Esophagus squamous epithelium (tissue), 5 donors: ENCODE measurements around the gene TIGD3. TPM values are rescaled to one million over a fixed set of nuclear protein-coding genes. Genes with fewer than 3 reads are reported as not detected.

Experiments
- DNase-seq: peaks from one replicate; lab custom pipeline; 2025; lab: John Stamatoyannopoulos, UW
- H3K27ac ChIP-seq, 4 donors: fragments of 200-600 bp; sonication (generic); one replicate each; pipeline ENCODE4 v1.5.1; 2016 to 2019; ENCODE audit warnings: mild to moderate bottlenecking in 1 of 4
- H3K27me3 ChIP-seq, 4 donors: fragments of 200-600 bp; sonication (generic); 1 replicate in 3 of 4; 2 replicates in 1 of 4; pipeline versions ENCODE4 v1.5.1 to v1.6.0; 2017 to 2021; ENCODE audit warnings: antibody characterized with exemption in 1 of 4
- H3K36me3 ChIP-seq, 3 donors: fragments of 200-600 bp; sonication (generic); one replicate each; pipeline ENCODE4 v1.5.1; 2016 to 2019
- H3K4me1 ChIP-seq, 3 donors: fragments of 200-600 bp; sonication (generic); one replicate each; pipeline ENCODE4 v1.5.1; 2017 to 2019
- H3K4me3 ChIP-seq, 4 donors: fragments of 200-600 bp; sonication (generic); 1 replicate in 3 of 4; 2 replicates in 1 of 4; pipeline ENCODE4 v1.5.1; 2016 to 2019; ENCODE audit warnings: mild to moderate bottlenecking in 2 of 4, moderate library complexity in 1 of 4
- H3K9me3 ChIP-seq, 3 donors: fragments of 200-600 bp; sonication (generic); one replicate each; pipeline ENCODE4 v1.5.1; 2016 to 2019
- CTCF ChIP-seq, 6 experiments: fragments of 450-650 bp in 4 of 6; fragments of 200-600 bp in 2 of 6; sonication (generic) in 2 of 6; IDR thresholded peaks; one replicate each; pipeline ENCODE4 v1.5.1; 2016 to 2019; ENCODE audit warnings: antibody characterized with exemption in 6 of 6, mild to moderate bottlenecking in 4 of 6, moderate library complexity in 4 of 6
- POLR2A ChIP-seq, 4 donors: fragments of 450-650 bp; IDR thresholded peaks; one replicate each; pipeline ENCODE4 v1.6.1; 2017; ENCODE audit warnings: antibody characterized with exemption in 4 of 4, mild to moderate bottlenecking in 4 of 4, moderate library complexity in 3 of 4
- WGBS, 2 donors: methylation state at CpG; one replicate each; pipeline ENCODE4 v1.1.5; 2018; 5-methylcytosine and 5-hydroxymethylcytosine counted together
- intact Hi-C: fragments of 100-400 bp; cut with DNase I; formaldehyde crosslinking; loops from one replicate; pipeline ENCODE4 v1.15.0; 2022
- total RNA-seq, 4 donors: library from RNA; depleted of rRNA; stranded (reverse); fragments of >200 nt; gene quantifications; one replicate each; pipeline ENCODE4 v1.1.0, GENCODE V29; 2016
- donor health status: DM: yes; HTN: yes; CAD: no.

The TIGD3 gene
- total RNA-seq, 4 donors from 2014 or later, result 0.13 to 1.3 (median 0.56) TPM

- Histone ChIP-seq H3K9me3 (no peaks in the 10 kb centered on the region), H3K27me3 (no peaks in the 10 kb centered on the region), H3K4me3 (no peak overlapping the region), H3K27ac (peak overlapping the region; percentile 95 to 99 (median 98)), H3K4me1 (peaks cover 20 to 70% (median 40%) of the 10 kb centered on the region in 3 donors), H3K36me3 (no peaks in the 10 kb centered on the region)
- no peak for TF ChIP-seq CTCF (IDR thresholded peaks at IDR 0.05)
- TF ChIP-seq POLR2A (IDR thresholded peaks at IDR 0.05), result no peak
- intact Hi-C loops, result loop anchor here (5.0 kb wide), 1 partner anchor 37 kb away; no protein-coding TSS in a partner anchor
- no peak for DNase-seq
- WGBS, 2 donors, result 74 to 75% methylated on average over 6 to 7 of the region's 13 CpGs
Measured at GRCh38 chr11:65379698-65380459, 25.3 kb downstream of the TIGD3 start.

- Histone ChIP-seq H3K4me3 (no peak overlapping the region), H3K36me3 (no peaks in the 10 kb centered on the region), H3K4me1 (peaks cover 25 to 71% (median 47%) of the 10 kb centered on the region in 3 donors), H3K27ac (peak overlapping the region; percentile 95 to 99 (median 98)), H3K9me3 (no peaks in the 10 kb centered on the region), H3K27me3 (no peaks in the 10 kb centered on the region)
- no peak for TF ChIP-seq POLR2A (IDR thresholded peaks at IDR 0.05)
- TF ChIP-seq CTCF (IDR thresholded peaks at IDR 0.05), result no peak
- intact Hi-C loops, result loop anchor here (5.0 kb wide), 1 partner anchor 37 kb away; no protein-coding TSS in a partner anchor
- WGBS, 2 donors, result 90 to 96% methylated on average over 2 to 8 of the region's 16 CpGs
- no peak for DNase-seq
Measured at GRCh38 chr11:65380460-65381119, 26.0 kb downstream of the TIGD3 start.

DNA sequence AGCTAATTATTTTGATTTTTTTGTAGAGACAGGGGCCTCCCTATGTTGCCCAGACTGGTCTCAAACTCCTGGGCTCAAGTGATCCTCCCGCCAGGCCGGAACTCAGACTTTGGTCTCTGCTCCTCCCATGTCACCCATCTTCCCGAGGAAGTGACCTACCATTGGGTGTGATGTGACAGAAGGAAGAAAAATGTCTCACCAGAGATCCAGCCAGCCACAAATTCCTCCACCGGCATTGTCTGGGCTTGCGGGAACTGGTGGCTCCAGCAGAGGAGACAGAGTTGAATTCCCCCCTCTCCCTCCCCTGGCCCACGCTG, 27.1 kb downstream of the TIGD3 start:
- 0 to 4% methylated on average over 4 to 5 of the region's 6 CpGs for WGBS, 2 donors
- DNase-seq, result no peak
- no peaks in the 10 kb centered on the region for H3K27me3 ChIP-seq
- H3K4me1 ChIP-seq, result peaks cover 30 to 79% (median 54%) of the 10 kb centered on the region in 3 donors
- H3K27ac ChIP-seq, result peak overlapping the region; percentile 95 to 99 (median 98)
- TF ChIP-seq CTCF (IDR thresholded peaks at IDR 0.05) (no peak), POLR2A (IDR thresholded peaks at IDR 0.05) (no peak)
- peak overlapping the region; percentile 23 to 68 (median 46) for H3K4me3 ChIP-seq
- H3K9me3 ChIP-seq, result no peaks in the 10 kb centered on the region
- no peaks in the 10 kb centered on the region for H3K36me3 ChIP-seq
- intact Hi-C loops, result loop anchor here (5.0 kb wide), 1 partner anchor 36 kb away; no protein-coding TSS in a partner anchor

- TF ChIP-seq POLR2A (IDR thresholded peaks at IDR 0.05) (peak in 3 of 4 donors; percentile 38 to 76 (median 59)), CTCF (IDR thresholded peaks at IDR 0.05) (peak; percentile 73 to 98 (median 96))
- intact Hi-C loops, result loop anchor here (5.0 kb wide), 1 partner anchor 35 kb away; no protein-coding TSS in a partner anchor
- no peaks in the 10 kb centered on the region for H3K27me3 ChIP-seq
- peak; percentile 68 for DNase-seq
- H3K4me1 ChIP-seq, result peaks cover 34 to 83% (median 58%) of the 10 kb centered on the region in 3 donors
- H3K36me3 ChIP-seq, result no peaks in the 10 kb centered on the region
- peak within 1 kb of the TSS; percentile 23 to 68 (median 46) for H3K4me3 ChIP-seq
- H3K27ac ChIP-seq, result peak within 1 kb of the TSS; percentile 95 to 99 (median 98)
- 0% methylated on average over 8 of the region's 27 CpGs for WGBS, 2 donors
- H3K9me3 ChIP-seq, result no peaks in the 10 kb centered on the region
Measured at GRCh38 chr11:65382033-65382803, 27.7 kb downstream of the TIGD3 start, which contains the start of gene SLC25A45. TSS of gene SLC25A45 (minus strand) at chr11:65382646. CDS start at chr11:65381951, 695 bp downstream.
